Natural killer cell (primary cell): Measurements from ENCODE around the gene PRR23E. TPM values are rescaled to one million over a fixed set of nuclear protein-coding genes. Genes with fewer than 3 reads are reported as not detected.

Source experiments
- ATAC-seq, 3 donors: fragments of 150-1000 bp in 2 of 3; fragments of 200-7000 bp in 1 of 3; cut with Tn5 transposase; 1 replicate in 1 of 3; 2 replicates in 2 of 3; pipeline ENCODE4 v1.10.0; 2021; ENCODE audit warnings: mild to moderate bottlenecking in 2 of 3, moderate library complexity in 2 of 3
- DNase-seq, 2 donors: peaks; one replicate each; pipeline versions ENCODE4 v3.0.0 to v3.0.0-alpha.2; 2013 to 2021; ENCODE audit warnings: mixed read lengths in 1 of 2
- H3K27ac ChIP-seq: one replicate; pipeline ENCODE4 v1.5.1; 2013; ENCODE audit warnings: mild to moderate bottlenecking, low read length
- H3K27me3 ChIP-seq: one replicate; pipeline ENCODE4 v1.6.1; 2013; ENCODE audit warnings: low read length; ENCODE audit not compliant: control insufficient read depth, insufficient read depth
- H3K36me3 ChIP-seq: one replicate; pipeline ENCODE4 v1.6.1; 2013; ENCODE audit warnings: low read length; ENCODE audit not compliant: control insufficient read depth, insufficient read depth
- H3K4me1 ChIP-seq: one replicate; pipeline ENCODE4 v1.6.1; 2013; ENCODE audit warnings: low read length; ENCODE audit not compliant: control insufficient read depth, insufficient read depth
- H3K4me3 ChIP-seq: one replicate; pipeline ENCODE4 v1.5.1; 2013; ENCODE audit warnings: low read length
- H3K9me3 ChIP-seq: one replicate; pipeline ENCODE4 v1.6.1; 2013; ENCODE audit warnings: low read length; ENCODE audit not compliant: control insufficient read depth, insufficient read depth
- H3K27ac Mint-ChIP-seq, 2 donors: one replicate each; pipeline ENCODE4 v1.8.0; 2022; ENCODE audit warnings: mild to moderate bottlenecking in 2 of 2, mixed read lengths in 2 of 2, moderate library complexity in 1 of 2
- H3K27me3 Mint-ChIP-seq, 2 donors: one replicate each; pipeline ENCODE4 v1.8.0; 2022; ENCODE audit warnings: low read depth in 2 of 2, mixed read lengths in 2 of 2
- H3K36me3 Mint-ChIP-seq: one replicate; pipeline ENCODE4 v1.8.0; 2022; ENCODE audit warnings: mixed read lengths
- H3K4me1 Mint-ChIP-seq, 2 donors: one replicate each; pipeline ENCODE4 v1.8.0; 2022; ENCODE audit warnings: mixed read lengths in 2 of 2
- H3K4me3 Mint-ChIP-seq: one replicate; pipeline ENCODE4 v1.8.0; 2022; ENCODE audit warnings: mild to moderate bottlenecking, moderate library complexity, mixed read lengths
- H3K9me3 Mint-ChIP-seq, 2 donors: one replicate each; pipeline ENCODE4 v1.8.0; 2022; ENCODE audit warnings: mixed read lengths in 2 of 2
- CTCF ChIP-seq: fragments of 200-600 bp; IDR thresholded peaks from one replicate; pipeline ENCODE4 v1.8.0; 2022; ENCODE audit warnings: antibody characterized with exemption
- WGBS: methylation state at CpG from one replicate; pipeline ENCODE4 v1.1.7; 2013; ENCODE audit warnings: missing lambda C conversion rate; ENCODE audit not compliant: insufficient coverage; 5-methylcytosine and 5-hydroxymethylcytosine counted together
- intact Hi-C: fragments of 100-400 bp; cut with micrococcal nuclease; formaldehyde crosslinking; loops from one replicate; pipeline ENCODE4 v1.14.2; 2022
- total RNA-seq, 4 donors: library from RNA; stranded (reverse); fragments of 120-200 nt in 1 of 4; gene quantifications; one replicate each; pipeline versions ENCODE4 v1.2.3 to v1.2.4, GENCODE V29; 2013 to 2022

The PRR23E gene
- total RNA-seq, 3 donors from 2014 or later (not counting 1 experiment from before 2014, with no cell fraction given), result not detected

- no peak for TF ChIP-seq CTCF
- Histone ChIP-seq H3K36me3 (no peaks in the 10 kb centered on the region), H3K9me3 (no peaks in the 10 kb centered on the region), H3K27ac (no peak overlapping the region), H3K27me3 (no peaks in the 10 kb centered on the region), H3K4me3 (no peak overlapping the region), H3K4me1 (no peaks in the 10 kb centered on the region)
- ATAC-seq (no peak), DNase-seq (no peak)
- intact Hi-C loops, result no loop called here
- Mint-ChIP-seq H3K36me3 (no peaks in the 10 kb centered on the region), H3K4me1 (no peaks in the 10 kb centered on the region), H3K4me3 (no peak overlapping the region), H3K9me3 (no peaks in the 10 kb centered on the region), H3K27ac (no peak overlapping the region), H3K27me3 (peaks cover 2 to 4% of the 10 kb centered on the region in 2 donors)
- 27% methylated on average over 1 of the region's 1 CpG for WGBS
Measured at GRCh38 chr3:127203024-127203423, 10.1 kb downstream of the PRR23E start.

DNA sequence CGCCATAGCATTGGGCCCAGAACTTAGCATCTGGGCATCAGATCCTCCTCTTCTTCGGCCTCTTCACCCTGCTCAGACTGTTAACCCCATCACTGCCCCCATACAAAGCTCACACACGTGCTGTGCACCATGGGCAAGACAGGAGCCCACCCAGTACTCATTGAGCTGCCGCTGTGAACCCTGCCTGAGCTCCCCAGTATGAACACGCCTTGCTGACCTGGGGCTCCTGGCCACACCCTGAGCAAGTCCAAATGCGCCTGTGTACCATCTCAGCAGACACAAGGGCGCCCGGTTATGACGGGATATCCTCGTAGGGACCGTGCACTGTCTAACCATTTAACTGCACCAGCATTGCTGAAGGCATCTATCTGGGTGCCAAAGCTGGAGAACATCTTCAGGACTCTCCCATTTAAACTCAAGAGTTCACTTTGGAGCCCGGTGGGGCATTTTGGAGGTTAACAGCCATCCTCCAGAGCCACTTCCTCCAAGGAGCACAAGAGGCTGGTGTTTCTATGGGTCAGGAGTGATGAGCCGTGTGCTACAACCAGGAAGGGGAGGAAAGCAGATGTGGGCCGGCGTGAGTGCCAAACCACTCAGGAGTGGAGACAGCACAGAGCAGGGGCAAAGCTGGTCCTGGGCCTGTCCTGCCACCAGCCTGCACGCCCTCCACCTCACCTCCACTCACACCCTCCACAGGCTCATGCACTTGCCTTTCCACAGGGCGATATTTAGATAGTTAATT is 12.1 kb downstream of the PRR23E start:
- Mint-ChIP-seq H3K4me3 (no peak overlapping the region), H3K36me3 (no peaks in the 10 kb centered on the region), H3K27me3 (no peaks in the 10 kb centered on the region), H3K9me3 (no peaks in the 10 kb centered on the region), H3K27ac (no peak overlapping the region), H3K4me1 (no peaks in the 10 kb centered on the region)
- intact Hi-C loops, result no loop called here
- Histone ChIP-seq H3K27ac (no peak overlapping the region), H3K4me3 (no peak overlapping the region), H3K27me3 (no peaks in the 10 kb centered on the region), H3K9me3 (no peaks in the 10 kb centered on the region), H3K36me3 (no peaks in the 10 kb centered on the region), H3K4me1 (no peaks in the 10 kb centered on the region)
- ATAC-seq (no peak), DNase-seq (no peak)
- TF ChIP-seq CTCF, result no peak
- WGBS, result 76% methylated on average over 16 of the region's 17 CpGs

DNA sequence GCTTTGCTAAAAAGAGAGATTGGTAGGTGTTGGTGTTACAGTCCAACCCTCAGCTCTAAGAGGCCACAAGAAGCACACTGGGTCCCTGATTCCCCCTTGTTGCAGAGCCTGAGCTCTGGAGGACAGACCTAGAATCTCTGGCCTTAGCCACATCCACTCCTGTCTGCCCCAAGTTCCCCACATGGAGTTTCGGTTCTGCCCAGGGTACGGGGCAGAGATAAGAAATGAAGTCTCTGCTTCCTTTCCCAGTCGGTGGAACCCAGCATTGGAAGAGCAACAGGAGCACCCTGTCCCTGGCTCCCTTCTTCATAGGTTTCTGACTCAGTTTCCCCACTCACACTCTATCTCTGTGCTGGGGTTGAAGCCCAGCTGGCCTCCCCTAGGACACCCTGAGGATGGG is 13.2 kb downstream of the PRR23E start:
- H3K4me3 Mint-ChIP-seq, result no peak overlapping the region
- WGBS, result 79% methylated on average over 3 of the region's 3 CpGs
- Histone ChIP-seq H3K36me3 (no peaks in the 10 kb centered on the region), H3K4me3 (no peak overlapping the region), H3K27ac (no peak overlapping the region), H3K27me3 (no peaks in the 10 kb centered on the region), H3K9me3 (no peaks in the 10 kb centered on the region), H3K4me1 (no peaks in the 10 kb centered on the region)
- no peaks in the 10 kb centered on the region for H3K27me3 Mint-ChIP-seq
- no peak overlapping the region for H3K27ac Mint-ChIP-seq
- H3K4me1 Mint-ChIP-seq, result no peaks in the 10 kb centered on the region
- ATAC-seq (no peak), DNase-seq (no peak)
- intact Hi-C loops, result no loop called here
- H3K9me3 Mint-ChIP-seq, result no peaks in the 10 kb centered on the region
- H3K36me3 Mint-ChIP-seq, result no peaks in the 10 kb centered on the region
- no peak for TF ChIP-seq CTCF
